Measurements from ENCODE around the gene GOT2.

GRCh38 chr16:58732545-58733247 lies 1.4 kb downstream of the GOT2 start:
- TF ChIP-seq CTCF (IDR thresholded peaks at IDR 0.05; ENCODE audit: insufficient read depth, low read depth, low read length) (no peak), EZH2 (IDR thresholded peaks at IDR 0.05; ENCODE audit: insufficient read depth, low read length) (no peak)
